Breast epithelium (tissue), 3 donors: ENCODE data around the gene WDR54.

Source experiments
- CTCF ChIP-seq, 3 donors: fragments of 450-650 bp; IDR thresholded peaks; one replicate each; pipeline ENCODE4 v1.5.1; 2016 to 2017; ENCODE audit warnings: antibody characterized with exemption in 3 of 3, mild to moderate bottlenecking in 3 of 3, moderate library complexity in 3 of 3
- POLR2A ChIP-seq: fragments of 450-650 bp; IDR thresholded peaks from one replicate; pipeline ENCODE4 v1.6.1; 2016; ENCODE audit warnings: antibody characterized with exemption, mild to moderate bottlenecking, moderate library complexity
- POLR2AphosphoS5 ChIP-seq, 3 donors: sonication (generic); formaldehyde crosslinking; IDR thresholded peaks; one replicate each; pipeline ENCODE4 v1.6.1; 2017; ENCODE audit warnings: antibody characterized with exemption in 3 of 3

GRCh38 chr2:74439803-74440377, 18.4 kb downstream of the WDR54 start:
- no peak for TF ChIP-seq CTCF (IDR thresholded peaks at IDR 0.05)
- TF ChIP-seq POLR2A, result no peak
- no peak for TF ChIP-seq POLR2AphosphoS5 (IDR thresholded peaks at IDR 0.05)
